Progenitor cell of endocrine pancreas (in vitro differentiated cells): Measurements from ENCODE around the gene CLCN5. TPM values are rescaled to one million over a fixed set of nuclear protein-coding genes. Genes with fewer than 3 reads are reported as not detected.

ENCODE experiments used
- DNase-seq: peaks from one replicate; pipeline ENCODE4 v3.0.0; 2021; ENCODE audit warnings: low spot score; ENCODE audit not compliant: unreplicated experiment
- H3K27ac Mint-ChIP-seq: 2 replicates; pipeline ENCODE4 v1.8.0; 2021; ENCODE audit warnings: mild to moderate bottlenecking, moderate library complexity, mixed read lengths
- H3K27me3 Mint-ChIP-seq: 2 replicates; pipeline ENCODE4 v1.8.0; 2021; ENCODE audit warnings: mixed read lengths
- H3K36me3 Mint-ChIP-seq: 2 replicates; pipeline ENCODE4 v1.8.0; 2022; ENCODE audit warnings: mixed read lengths; ENCODE audit not compliant: insufficient read depth
- H3K4me1 Mint-ChIP-seq: 2 replicates; pipeline ENCODE4 v1.8.0; 2021; ENCODE audit warnings: low read depth, mixed read lengths
- H3K4me3 Mint-ChIP-seq: 2 replicates; pipeline ENCODE4 v1.8.0; 2021; ENCODE audit warnings: low read depth, mild to moderate bottlenecking, moderate library complexity, mixed read lengths
- H3K9me3 Mint-ChIP-seq: 2 replicates; pipeline ENCODE4 v1.8.0; 2021; ENCODE audit warnings: low read depth, mixed read lengths
- CTCF ChIP-seq: fragments of 200-600 bp; sonication (generic); IDR thresholded peaks from one replicate; pipeline ENCODE4 v1.5.0; 2021; ENCODE audit warnings: antibody characterized with exemption, mild to moderate bottlenecking; ENCODE audit not compliant: unreplicated experiment
- total RNA-seq: library from RNA; stranded (reverse); gene quantifications from 2 replicates; pipeline ENCODE4 v1.2.1, GENCODE V29; 2021

Gene CLCN5
- total RNA-seq, 1 donor from 2014 or later, result 14.0 TPM

- Mint-ChIP-seq H3K4me1 (no peaks in the 10 kb centered on the region), H3K36me3 (no peaks in the 10 kb centered on the region), H3K27ac (no peak overlapping the region), H3K9me3 (peaks cover 14% of the 10 kb centered on the region), H3K27me3 (no peaks in the 10 kb centered on the region), H3K4me3 (no peak overlapping the region)
- peak; percentile 45 for TF ChIP-seq CTCF
- no peak for DNase-seq
Observed at GRCh38 chrX:50100188-50100587, 177.8 kb downstream of the CLCN5 start.

GRCh38 chrX:50103176-50103575 lies 180.8 kb downstream of the CLCN5 start:
- TF ChIP-seq CTCF, result no peak
- peaks cover 14% of the 10 kb centered on the region for H3K9me3 Mint-ChIP-seq
- H3K4me3 Mint-ChIP-seq, result no peak overlapping the region
- no peak for DNase-seq
- no peak overlapping the region for H3K27ac Mint-ChIP-seq
- peaks cover 8% of the 10 kb centered on the region for H3K4me1 Mint-ChIP-seq
- peaks cover 1% of the 10 kb centered on the region for H3K36me3 Mint-ChIP-seq
- H3K27me3 Mint-ChIP-seq, result no peaks in the 10 kb centered on the region

GRCh38 chrX:50103866-50104566 lies 181.6 kb downstream of the CLCN5 start:
- no peak for DNase-seq
- H3K27ac Mint-ChIP-seq, result no peak overlapping the region
- peaks cover 1% of the 10 kb centered on the region for H3K36me3 Mint-ChIP-seq
- no peaks in the 10 kb centered on the region for H3K27me3 Mint-ChIP-seq
- H3K4me1 Mint-ChIP-seq, result peaks cover 12% of the 10 kb centered on the region
- H3K4me3 Mint-ChIP-seq, result no peak overlapping the region
- no peak for TF ChIP-seq CTCF
- H3K9me3 Mint-ChIP-seq, result peaks cover 15% of the 10 kb centered on the region

- peak overlapping the region; percentile 49 for H3K27ac Mint-ChIP-seq
- H3K4me3 Mint-ChIP-seq, result no peak overlapping the region
- DNase-seq, result no peak
- H3K4me1 Mint-ChIP-seq, result peaks cover 12% of the 10 kb centered on the region
- H3K9me3 Mint-ChIP-seq, result peaks cover 25% of the 10 kb centered on the region
- no peaks in the 10 kb centered on the region for H3K27me3 Mint-ChIP-seq
- no peak for TF ChIP-seq CTCF
- peaks cover 1% of the 10 kb centered on the region for H3K36me3 Mint-ChIP-seq
Observed at GRCh38 chrX:50106051-50106675, 183.8 kb downstream of the CLCN5 start.

- DNase-seq, result no peak
- no peak overlapping the region for H3K4me3 Mint-ChIP-seq
- H3K27ac Mint-ChIP-seq, result no peak overlapping the region
- H3K36me3 Mint-ChIP-seq, result peaks cover 1% of the 10 kb centered on the region
- TF ChIP-seq CTCF, result no peak
- H3K9me3 Mint-ChIP-seq, result peaks cover 28% of the 10 kb centered on the region
- no peaks in the 10 kb centered on the region for H3K27me3 Mint-ChIP-seq
- peaks cover 17% of the 10 kb centered on the region for H3K4me1 Mint-ChIP-seq
Observed at GRCh38 chrX:50107470-50107869, 185.1 kb downstream of the CLCN5 start.
